ENCODE data around the gene NYNRIN. TPM values are rescaled to one million over a fixed set of nuclear protein-coding genes. Genes with fewer than 3 reads are reported as not detected.
"Not testable (repeated sequence)": the region's sequence is repeated elsewhere in the genome, so short reads cannot be mapped to it uniquely, and the experiment has no call there.

The NYNRIN gene
- total and polyA plus RNA-seq, 3 donors from 2014 or later: 21.8 to 22.0 (median 21.8) TPM

- DNase-seq: no peak
- Histone ChIP-seq H3K4me1 (peaks cover 25% of the 10 kb centered on the region), H3K27ac (no peak overlapping the region), H3K4me3 (no peak overlapping the region), H3K27me3 (no peaks in the 10 kb centered on the region), H3K9me3 (no peaks in the 10 kb centered on the region), H3K36me3 (ENCODE audit: low read depth, missing control alignments) (no peaks in the 10 kb centered on the region)
- TF ChIP-seq CTCF (IDR thresholded peaks at IDR 0.05) (no peak), POLR2A (IDR thresholded peaks at IDR 0.05) (no peak)
- intact Hi-C loops (cut with DNase I; ENCODE audit: low total_unique reads): no loop called here
- 86 to 93% methylated on average over 4 of the region's 4 CpGs for WGBS, 2 donors
Measured at GRCh38 chr14:24384169-24384568, 14.6 kb upstream of the NYNRIN start.

GRCh38 chr14:24385524-24385923 lies 13.3 kb upstream of the NYNRIN start:
- Histone ChIP-seq H3K27ac (no peak overlapping the region), H3K4me3 (no peak overlapping the region), H3K27me3 (no peaks in the 10 kb centered on the region), H3K9me3 (no peaks in the 10 kb centered on the region), H3K4me1 (peaks cover 26% of the 10 kb centered on the region), H3K36me3 (ENCODE audit: low read depth, missing control alignments) (no peaks in the 10 kb centered on the region)
- intact Hi-C loops (cut with DNase I; ENCODE audit: low total_unique reads): no loop called here
- no peak for TF ChIP-seq CTCF (IDR thresholded peaks at IDR 0.05)
- no peak for TF ChIP-seq POLR2A (IDR thresholded peaks at IDR 0.05)
- WGBS, 2 donors: 84 to 85% methylated on average over 4 of the region's 4 CpGs
- no peak for DNase-seq

GRCh38 chr14:24387009-24387345 lies 11.8 kb upstream of the NYNRIN start:
- Histone ChIP-seq H3K27me3 (no peaks in the 10 kb centered on the region), H3K27ac (no peak overlapping the region), H3K9me3 (no peaks in the 10 kb centered on the region), H3K36me3 (ENCODE audit: low read depth, missing control alignments) (no peaks in the 10 kb centered on the region), H3K4me1 (peaks cover 17% of the 10 kb centered on the region), H3K4me3 (no peak overlapping the region)
- DNase-seq: no peak
- 53 to 90% methylated on average over 2 of the region's 2 CpGs for WGBS, 2 donors
- TF ChIP-seq POLR2A (IDR thresholded peaks at IDR 0.05) (no peak), CTCF (IDR thresholded peaks at IDR 0.05) (no peak)
- intact Hi-C loops (cut with DNase I; ENCODE audit: low total_unique reads): no loop called here

- H3K9me3 ChIP-seq; intact Hi-C loops (cut with DNase I; ENCODE audit: low total_unique reads); DNase-seq; H3K27ac ChIP-seq; H3K36me3 ChIP-seq (ENCODE audit: low read depth, missing control alignments); H3K27me3 ChIP-seq; H3K4me3 ChIP-seq: not testable (repeated sequence)
- peaks cover 12% of the 10 kb centered on the region for H3K4me1 ChIP-seq
- WGBS, 2 donors: 80 to 81% methylated on average over 5 of the region's 5 CpGs
Measured at GRCh38 chr14:24387579-24387978, 11.2 kb upstream of the NYNRIN start.

- 36 to 69% methylated on average over 2 of the region's 2 CpGs for WGBS, 2 donors
- Histone ChIP-seq H3K27ac (no peak overlapping the region), H3K27me3 (no peaks in the 10 kb centered on the region), H3K4me1 (peaks cover 12% of the 10 kb centered on the region), H3K4me3 (no peak overlapping the region), H3K9me3 (no peaks in the 10 kb centered on the region), H3K36me3 (ENCODE audit: low read depth, missing control alignments) (no peaks in the 10 kb centered on the region)
- no peak for DNase-seq
- intact Hi-C loops (cut with DNase I; ENCODE audit: low total_unique reads): no loop called here
- no peak for TF ChIP-seq POLR2A (IDR thresholded peaks at IDR 0.05)
- TF ChIP-seq CTCF (IDR thresholded peaks at IDR 0.05): no peak
Measured at GRCh38 chr14:24388474-24389179, 10.2 kb upstream of the NYNRIN start.
